Panc1 (cell line): ENCODE results near the gene EIF4G3. TPM values are rescaled to one million over a fixed set of nuclear protein-coding genes. Genes with fewer than 3 reads are reported as not detected.
A peak's percentile ranks its signal among the peaks of the same experiment; 100 is the strongest.

Experiments
- ATAC-seq: fragments of 200-7000 bp; cut with Tn5 transposase; 2 replicates; pipeline ENCODE4 v1.9.1; 2020; ENCODE audit warnings: mild to moderate bottlenecking, moderate library complexity
- BruUV-seq: library from RNA; stranded (reverse); fragments of 400-500 nt; replicated peaks from 2 replicates; lab custom pipeline; 2021; lab: Mats Ljungman, UMichigan
- CTCF ChIA-PET: fragments of 300-600 bp; sonication (Branson Sonifier 250); formaldehyde crosslinking; loops from one replicate; lab custom pipeline; 2022; ENCODE audit warnings: antibody characterized with exemption; lab: Charles Lee
- POLR2A ChIA-PET: fragments of 300-600 bp; sonication (Branson Sonifier 250); formaldehyde crosslinking; loops from one replicate; lab custom pipeline; 2022; ENCODE audit warnings: antibody characterized with exemption; lab: Charles Lee
- DNase-seq: peaks from one replicate; pipeline ENCODE4 v3.0.0-alpha.2; 2010; ENCODE audit warnings: low read depth, low spot score
- H3K27ac ChIP-seq: 2 replicates; pipeline ENCODE4 v1.5.1; 2011; ENCODE audit warnings: mild to moderate bottlenecking, low read length, inconsistent platforms
- H3K27me3 ChIP-seq: fragments of 200-500 bp; sonication (Bioruptor generic); 2 replicates; pipeline ENCODE4 v1.6.0; 2014; ENCODE audit warnings: low read length, inconsistent platforms; ENCODE audit not compliant: control insufficient read depth, insufficient read depth
- H3K36me3 ChIP-seq: fragments of 200-500 bp; sonication (Bioruptor generic); 2 replicates; pipeline ENCODE4 v1.5.1; 2014; ENCODE audit warnings: inconsistent platforms, mild to moderate bottlenecking, low read length, moderate library complexity; ENCODE audit not compliant: control insufficient read depth, insufficient read depth
- H3K4me1 ChIP-seq: 2 replicates; pipeline ENCODE4 v1.5.1; 2011; ENCODE audit warnings: inconsistent platforms, mild to moderate bottlenecking, low read length, moderate library complexity; ENCODE audit not compliant: control insufficient read depth, insufficient read depth
- H3K4me3 ChIP-seq, 2 experiments: 2 replicates each; pipeline ENCODE4 v1.5.1; 2011 to 2012; ENCODE audit warnings: low read depth in 2 of 2, low read length in 2 of 2, mild to moderate bottlenecking in 2 of 2, inconsistent platforms in 1 of 2, moderate library complexity in 1 of 2
- H3K9me3 ChIP-seq: fragments of 200-500 bp; sonication (Bioruptor generic); 2 replicates; pipeline ENCODE4 v1.5.1; 2014; ENCODE audit warnings: low read depth, mild to moderate bottlenecking, inconsistent platforms, low read length, moderate library complexity; ENCODE audit not compliant: control insufficient read depth, insufficient read depth
- CTCF ChIP-seq: fragments of 450-650 bp; IDR thresholded peaks from 2 replicates; pipeline ENCODE4 v1.5.1; 2017; ENCODE audit warnings: mild to moderate bottlenecking
- POLR2AphosphoS5 ChIP-seq: IDR thresholded peaks from 2 replicates; pipeline ENCODE4 v1.6.1; 2012; ENCODE audit warnings: mild to moderate bottlenecking, low read depth, low read length, moderate library complexity
- REST ChIP-seq, 2 experiments: IDR thresholded peaks; 2 replicates each; pipeline ENCODE4 v1.6.1; 2011 to 2012; ENCODE audit warnings: low read depth in 2 of 2, control low read depth in 1 of 2, low read length in 1 of 2, mild to moderate bottlenecking in 1 of 2, moderate library complexity in 1 of 2; ENCODE audit not compliant: insufficient read depth in 1 of 2
- SIN3A ChIP-seq: IDR thresholded peaks from 2 replicates; pipeline ENCODE4 v1.6.1; 2012; ENCODE audit warnings: low read depth, mild to moderate bottlenecking, low read length, moderate library complexity, borderline replicate concordance; ENCODE audit not compliant: insufficient read depth
- TCF7L2 ChIP-seq: IDR thresholded peaks from 2 replicates; pipeline ENCODE4 v1.6.1; 2011; ENCODE audit warnings: mild to moderate bottlenecking, low read depth, low read length, inconsistent platforms
- in situ Hi-C: cut with HindIII; loops from 2 replicates; pipeline ENCODE4 v1.10.0; 2016; ENCODE audit warnings: low sequenced_read_pairs, low pct_unique_long_range_greater_than_20kb
- intact Hi-C: fragments of 100-400 bp; cut with micrococcal nuclease; formaldehyde crosslinking; loops from one replicate; pipeline ENCODE4 v1.10.0; 2022; ENCODE audit not compliant: unreplicated experiment
- total RNA-seq: library from RNA; stranded (reverse); gene quantifications from one replicate; pipeline ENCODE4 v1.2.1, GENCODE V29; 2021; ENCODE audit not compliant: unreplicated experiment

The EIF4G3 gene
- total RNA-seq, 1 experiment from 2014 or later: 78.6 TPM

GRCh38 chr1:20849100-20849499 is 327.6 kb downstream of the EIF4G3 start:
- no TSS peak for BruUV-seq
- Histone ChIP-seq H3K27me3 (no peaks in the 10 kb centered on the region), H3K36me3 (peaks cover 21% of the 10 kb centered on the region), H3K27ac (peak overlapping the region; percentile 13), H3K9me3 (no peaks in the 10 kb centered on the region), H3K4me3 (no peak overlapping the region), H3K4me1 (peaks cover 22% of the 10 kb centered on the region)
- ATAC-seq: no peak
- intact Hi-C loops: no loop called here
- POLR2A ChIA-PET: no interaction called here
- no peak for DNase-seq
- CTCF ChIA-PET: no interaction called here
- no peak for TF ChIP-seq CTCF
- TF ChIP-seq TCF7L2: no peak
- in situ Hi-C loops: no loop called here

GRCh38 chr1:20848162-20848561 is 328.5 kb downstream of the EIF4G3 start:
- peak; percentile 18 for DNase-seq
- Histone ChIP-seq H3K27ac (peak overlapping the region; percentile 78), H3K9me3 (no peaks in the 10 kb centered on the region), H3K36me3 (peaks cover 16% of the 10 kb centered on the region), H3K4me3 (no peak overlapping the region), H3K27me3 (no peaks in the 10 kb centered on the region), H3K4me1 (peaks cover 22% of the 10 kb centered on the region)
- intact Hi-C loops (no loop called here), in situ Hi-C loops (no loop called here)
- no TSS peak for BruUV-seq
- TF ChIP-seq TCF7L2 (peak; percentile 64), CTCF (no peak)
- ATAC-seq: peak; percentile 82
- ChIA-PET CTCF (no interaction called here), POLR2A (no interaction called here)

GRCh38 chr1:20847611-20848080 is 329.1 kb downstream of the EIF4G3 start:
- CTCF ChIA-PET: no interaction called here
- Histone ChIP-seq H3K27me3 (no peaks in the 10 kb centered on the region), H3K27ac (peak overlapping the region; percentile 78), H3K9me3 (no peaks in the 10 kb centered on the region), H3K36me3 (peaks cover 13% of the 10 kb centered on the region), H3K4me1 (peaks cover 22% of the 10 kb centered on the region), H3K4me3 (no peak overlapping the region)
- POLR2A ChIA-PET: no interaction called here
- intact Hi-C loops (no loop called here), in situ Hi-C loops (no loop called here)
- DNase-seq (no peak), ATAC-seq (peak; percentile 76)
- no TSS peak for BruUV-seq
- TF ChIP-seq TCF7L2 (no peak), REST (IDR thresholded peaks at IDR 0.05; ENCODE audit: insufficient read depth in 1 of 2, low read depth in 2 of 2, low read length in 1 of 2) (no peak), SIN3A (no peak), CTCF (no peak), POLR2AphosphoS5 (no peak)
